Esophagus muscularis mucosa (tissue), 4 donors: ENCODE measurements around the gene POTEF. TPM values are rescaled to one million over a fixed set of nuclear protein-coding genes. Genes with fewer than 3 reads are reported as not detected.
"Not testable (repeated sequence)": the region's sequence is repeated elsewhere in the genome, so short reads cannot be mapped to it uniquely, and the experiment has no call there.

ENCODE experiments used
- DNase-seq: peaks from one replicate; pipeline ENCODE4 v3.0.0-alpha.2; 2017; ENCODE audit errors: extremely low spot score
- H3K27ac ChIP-seq, 4 donors: fragments of 200-600 bp; sonication (generic); replicated peaks in 1 of 4; 1 replicate in 3 of 4; 2 replicates in 1 of 4; pipeline ENCODE4 v1.5.1; 2016 to 2019; ENCODE audit warnings: mild to moderate bottlenecking in 1 of 4
- H3K27me3 ChIP-seq, 4 donors: fragments of 200-600 bp; sonication (generic); one replicate each; pipeline versions ENCODE4 v1.5.1 to v1.6.0; 2016 to 2019
- H3K36me3 ChIP-seq, 4 donors: fragments of 200-600 bp; sonication (generic); one replicate each; pipeline ENCODE4 v1.5.1; 2016 to 2019
- H3K4me1 ChIP-seq, 4 donors: fragments of 200-600 bp; sonication (generic); one replicate each; pipeline ENCODE4 v1.5.1; 2016 to 2019
- H3K4me3 ChIP-seq, 4 donors: fragments of 200-600 bp; sonication (generic); 1 replicate in 2 of 4; 2 replicates in 2 of 4; pipeline ENCODE4 v1.5.1; 2016 to 2019; ENCODE audit warnings: mild to moderate bottlenecking in 4 of 4, moderate library complexity in 1 of 4
- H3K9me3 ChIP-seq, 4 donors: fragments of 200-600 bp; sonication (generic); 1 replicate in 3 of 4; 2 replicates in 1 of 4; pipeline ENCODE4 v1.5.1; 2016 to 2019
- EP300 ChIP-seq: sonication (generic); formaldehyde crosslinking; IDR thresholded peaks from one replicate; pipeline ENCODE4 v1.6.1; 2017; ENCODE audit warnings: antibody characterized with exemption
- POLR2A ChIP-seq: fragments of 450-650 bp; IDR thresholded peaks from one replicate; pipeline ENCODE4 v1.6.1; 2017; ENCODE audit warnings: antibody characterized with exemption, moderate library complexity, mild to moderate bottlenecking, low read depth
- POLR2AphosphoS5 ChIP-seq, 2 donors: sonication (generic); formaldehyde crosslinking; IDR thresholded peaks; one replicate each; pipeline ENCODE4 v1.6.1; 2017; ENCODE audit warnings: antibody characterized with exemption in 2 of 2
- WGBS: methylation state at CpG from one replicate; pipeline ENCODE4 v1.1.5; 2018; 5-methylcytosine and 5-hydroxymethylcytosine counted together
- intact Hi-C: fragments of 100-400 bp; cut with DNase I; formaldehyde crosslinking; loops from one replicate; pipeline ENCODE4 v1.15.1; 2023
- total RNA-seq, 4 donors: library from RNA; depleted of rRNA; stranded (reverse); fragments of >200 nt; gene quantifications; one replicate each; pipeline versions ENCODE4 v1.1.0 to v1.2.1, GENCODE V29; 2016
- TF ChIP-seq, protein P1 (sequence below), 3 experiments: fragments of 200-600 bp in 2 of 3; fragments of 450-650 bp in 1 of 3; sonication (generic) in 2 of 3; IDR thresholded peaks; one replicate each; pipeline ENCODE4 v1.5.1; 2017 to 2019; ENCODE audit warnings: antibody characterized with exemption in 3 of 3, mild to moderate bottlenecking in 2 of 3, moderate library complexity in 1 of 3

The POTEF gene
- total RNA-seq, 4 donors from 2014 or later, result not detected

DNA sequence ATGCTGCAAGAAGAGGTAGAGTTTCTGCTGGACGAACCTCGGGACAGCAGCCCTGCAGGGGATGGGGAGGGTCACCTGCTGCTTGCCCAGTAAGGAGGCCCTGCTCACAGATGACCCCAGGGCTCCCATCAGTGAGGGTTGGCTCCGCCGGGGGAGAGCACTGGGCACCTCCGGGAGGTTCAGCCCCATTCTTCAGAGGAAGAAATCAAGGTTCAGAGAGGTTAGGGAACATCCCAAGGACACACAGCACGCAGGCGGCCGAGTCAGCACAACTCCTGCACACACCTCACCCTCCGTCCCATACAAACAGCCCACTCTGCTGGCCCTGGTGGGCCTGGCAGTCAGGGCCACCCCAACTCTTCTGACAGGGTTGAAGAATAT is 27.6 kb upstream of the POTEF start:
- DNase-seq, result no peak
- Histone ChIP-seq H3K4me1 (peaks cover 0 to 5% (median 1%) of the 10 kb centered on the region in 4 donors), H3K27me3 (no peaks in the 10 kb centered on the region), H3K36me3 (peaks cover 35 to 98% (median 70%) of the 10 kb centered on the region in 4 donors), H3K9me3 (no peaks in the 10 kb centered on the region), H3K27ac (no peak overlapping the region), H3K4me3 (no peak overlapping the region)
- TF ChIP-seq POLR2A (no peak), EP300 (no peak), POLR2AphosphoS5 (IDR thresholded peaks at IDR 0.05) (no peak)
- TF ChIP-seq, protein P1, sequence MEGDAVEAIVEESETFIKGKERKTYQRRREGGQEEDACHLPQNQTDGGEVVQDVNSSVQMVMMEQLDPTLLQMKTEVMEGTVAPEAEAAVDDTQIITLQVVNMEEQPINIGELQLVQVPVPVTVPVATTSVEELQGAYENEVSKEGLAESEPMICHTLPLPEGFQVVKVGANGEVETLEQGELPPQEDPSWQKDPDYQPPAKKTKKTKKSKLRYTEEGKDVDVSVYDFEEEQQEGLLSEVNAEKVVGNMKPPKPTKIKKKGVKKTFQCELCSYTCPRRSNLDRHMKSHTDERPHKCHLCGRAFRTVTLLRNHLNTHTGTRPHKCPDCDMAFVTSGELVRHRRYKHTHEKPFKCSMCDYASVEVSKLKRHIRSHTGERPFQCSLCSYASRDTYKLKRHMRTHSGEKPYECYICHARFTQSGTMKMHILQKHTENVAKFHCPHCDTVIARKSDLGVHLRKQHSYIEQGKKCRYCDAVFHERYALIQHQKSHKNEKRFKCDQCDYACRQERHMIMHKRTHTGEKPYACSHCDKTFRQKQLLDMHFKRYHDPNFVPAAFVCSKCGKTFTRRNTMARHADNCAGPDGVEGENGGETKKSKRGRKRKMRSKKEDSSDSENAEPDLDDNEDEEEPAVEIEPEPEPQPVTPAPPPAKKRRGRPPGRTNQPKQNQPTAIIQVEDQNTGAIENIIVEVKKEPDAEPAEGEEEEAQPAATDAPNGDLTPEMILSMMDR (IDR thresholded peaks at IDR 0.05), result no peak
- intact Hi-C loops, result no loop called here
- 98% methylated on average over 9 of the region's 9 CpGs for WGBS

DNA sequence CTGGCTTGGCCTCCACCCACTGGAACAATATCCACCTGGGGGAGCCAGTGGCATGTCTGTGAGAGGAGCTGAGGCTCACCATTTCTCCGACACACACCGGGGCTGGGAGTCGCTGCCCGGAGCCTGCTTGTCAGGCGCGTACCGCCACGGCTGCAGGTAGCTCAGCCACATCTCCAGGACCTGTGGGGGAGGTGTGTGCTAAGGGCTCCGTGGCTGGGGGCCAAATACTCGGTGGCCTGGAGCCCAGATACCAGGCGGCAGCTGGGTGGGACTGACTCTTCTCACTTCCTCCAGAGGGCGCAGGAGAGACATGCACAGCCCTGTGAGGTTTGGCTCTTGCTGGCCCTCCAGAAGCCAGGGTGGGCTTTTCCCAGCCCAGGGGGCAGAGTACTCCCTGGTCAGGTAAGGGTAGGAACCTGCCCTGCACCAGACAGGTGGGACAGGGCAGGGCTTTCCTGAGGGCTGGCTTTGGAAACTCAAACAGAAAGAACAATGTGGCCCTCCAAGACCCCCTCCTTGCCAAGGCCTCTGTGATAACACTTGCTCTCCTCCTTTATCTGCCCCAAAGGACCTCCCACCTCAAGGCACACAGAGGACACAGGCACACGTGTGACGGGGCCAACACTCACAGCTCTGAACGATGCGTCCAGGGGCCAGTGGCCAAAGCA is 27.1 kb upstream of the POTEF start:
- H3K4me1 ChIP-seq, H3K27ac ChIP-seq, intact Hi-C loops, DNase-seq, H3K4me3 ChIP-seq, H3K27me3 ChIP-seq, H3K9me3 ChIP-seq: not testable (repeated sequence)
- WGBS, result 68% methylated on average over 5 of the region's 16 CpGs
- TF ChIP-seq, protein P1 (IDR thresholded peaks at IDR 0.05), result peak; percentile 16 to 54 (median 39)
- TF ChIP-seq POLR2AphosphoS5 (IDR thresholded peaks at IDR 0.05), result peak in 1 of 2 donors; percentile 12
- peaks cover 31 to 94% (median 69%) of the 10 kb centered on the region in 4 donors for H3K36me3 ChIP-seq

DNA sequence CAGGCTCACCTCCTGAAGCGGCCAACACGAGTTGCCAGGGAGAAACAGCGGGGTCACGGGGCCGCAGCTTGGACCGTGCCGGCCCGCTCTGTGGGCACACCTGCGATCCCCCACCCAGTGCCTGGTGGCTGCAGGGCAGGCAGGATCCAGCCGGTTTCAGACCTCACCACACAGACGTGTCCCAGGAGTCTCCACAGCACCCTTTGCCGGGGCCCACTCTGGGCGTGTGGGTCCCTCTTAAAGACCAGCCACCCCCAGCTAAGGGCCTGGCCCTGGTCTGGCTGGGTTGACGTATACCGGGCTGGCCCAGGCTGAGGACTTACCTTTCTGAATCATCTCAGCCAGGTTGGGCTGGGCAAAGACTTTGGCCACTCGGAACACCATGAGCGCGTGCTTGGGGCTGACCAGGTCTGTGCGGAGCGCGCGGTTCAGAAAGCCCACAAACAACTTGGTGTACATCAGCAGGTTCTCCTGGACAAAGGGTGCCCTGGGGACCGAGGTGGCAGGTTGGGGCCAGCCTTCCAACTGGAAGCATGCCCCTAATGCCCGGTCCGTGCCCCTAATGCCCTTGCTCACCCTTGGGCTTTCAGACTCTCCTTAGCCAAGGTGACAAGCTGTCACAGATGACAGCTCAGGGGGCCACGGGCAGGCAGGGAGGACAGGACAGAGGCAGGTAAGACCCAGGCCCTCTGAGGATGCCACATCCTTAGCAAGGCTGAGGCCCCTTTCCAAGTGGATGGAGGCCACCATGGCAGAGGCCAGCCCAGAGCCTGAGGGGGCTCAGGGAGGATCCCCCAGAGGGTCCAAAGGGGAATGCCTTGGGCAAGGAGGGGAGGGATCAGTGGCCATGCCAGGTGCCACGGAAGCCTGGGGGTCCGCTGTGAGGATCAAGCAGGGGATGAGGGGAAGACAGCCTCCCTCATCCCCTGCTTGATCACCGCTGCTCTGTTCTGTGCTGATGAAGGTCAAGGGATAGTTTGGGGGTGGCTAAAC is 26.0 kb upstream of the POTEF start:
- no peak for DNase-seq
- Histone ChIP-seq H3K4me1 (peaks cover 0 to 5% (median 1%) of the 10 kb centered on the region in 4 donors), H3K27ac (no peak overlapping the region), H3K36me3 (peaks cover 31 to 86% (median 63%) of the 10 kb centered on the region in 4 donors), H3K27me3 (no peaks in the 10 kb centered on the region), H3K9me3 (no peaks in the 10 kb centered on the region), H3K4me3 (no peak overlapping the region)
- intact Hi-C loops, result no loop called here
- TF ChIP-seq POLR2A (no peak), POLR2AphosphoS5 (IDR thresholded peaks at IDR 0.05) (no peak), EP300 (no peak)
- TF ChIP-seq, protein P1 (IDR thresholded peaks at IDR 0.05), result no peak
- WGBS, result 87% methylated on average over 11 of the region's 29 CpGs

DNA sequence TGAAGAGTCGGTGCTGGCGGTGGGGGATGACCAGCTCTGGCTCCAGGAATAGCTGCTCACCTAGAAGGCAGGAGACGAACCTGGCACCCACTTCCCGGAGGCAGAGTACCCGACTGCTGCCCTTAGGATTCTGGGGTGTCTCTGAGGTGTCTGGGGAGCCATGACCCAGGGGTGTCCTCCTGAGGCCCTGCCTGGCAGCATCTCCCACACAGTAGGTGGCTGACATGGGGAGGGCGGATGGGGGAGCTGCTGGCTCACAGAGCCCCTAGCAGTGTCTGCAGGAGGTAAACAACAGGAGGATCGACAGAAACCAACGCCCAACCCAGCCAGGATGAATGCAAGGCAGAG is 25.4 kb upstream of the POTEF start:
- H3K27me3 ChIP-seq, H3K4me1 ChIP-seq, H3K4me3 ChIP-seq, H3K9me3 ChIP-seq, H3K27ac ChIP-seq, DNase-seq, intact Hi-C loops: not testable (repeated sequence)
- peaks cover 31 to 79% (median 56%) of the 10 kb centered on the region in 4 donors for H3K36me3 ChIP-seq
- WGBS, result 60% methylated on average over 2 of the region's 8 CpGs

DNA sequence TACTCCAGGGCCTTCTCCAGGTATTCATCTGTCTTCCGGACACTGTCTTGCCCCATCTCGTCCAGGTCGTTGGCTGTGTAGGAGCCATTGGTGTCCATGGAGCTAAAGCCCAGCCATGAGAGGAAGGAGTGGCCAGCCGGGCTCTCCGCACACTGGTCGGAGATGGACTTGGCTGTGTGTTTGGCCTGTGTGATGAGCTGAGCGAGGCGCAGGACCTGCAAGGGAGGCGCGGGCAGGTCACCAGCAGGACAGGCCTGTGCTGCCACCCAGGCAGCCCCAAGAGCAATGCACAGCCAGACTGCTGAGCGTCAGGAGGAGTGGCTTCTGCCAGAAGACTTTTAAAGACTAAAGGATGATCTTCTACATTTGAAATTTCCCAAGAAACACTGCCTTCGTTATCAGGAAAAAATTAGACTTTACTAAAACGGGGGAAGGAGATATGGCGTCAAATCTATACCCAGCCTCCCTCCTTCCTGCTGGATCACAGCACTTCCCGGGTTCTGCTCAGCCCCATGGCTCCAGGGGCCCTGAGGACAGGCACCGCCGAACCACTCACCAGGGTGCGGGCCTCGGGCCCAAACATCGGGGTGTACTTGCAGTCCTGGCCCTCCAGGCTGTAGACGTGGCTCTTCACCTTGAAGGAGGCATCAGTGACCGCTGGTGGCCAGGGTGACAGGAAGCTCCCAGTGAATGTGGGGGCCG is 24.9 kb upstream of the POTEF start:
- H3K4me3 ChIP-seq, H3K27ac ChIP-seq, H3K4me1 ChIP-seq, intact Hi-C loops, H3K9me3 ChIP-seq, H3K27me3 ChIP-seq, DNase-seq: not testable (repeated sequence)
- H3K36me3 ChIP-seq, result peaks cover 27 to 74% (median 51%) of the 10 kb centered on the region in 4 donors
- 79% methylated on average over 11 of the region's 23 CpGs for WGBS
